NB4 (cell line): ENCODE measurements around the gene ABCC8.

Experiments
- DNase-seq: peaks from one replicate; pipeline ENCODE4 v3.0.0; 2010; ENCODE audit warnings: low read depth
- H3K4me3 ChIP-seq: one replicate; pipeline ENCODE4 v1.5.1; 2011; ENCODE audit warnings: mild to moderate bottlenecking, low read depth, low read length, moderate library complexity
- CTCF ChIP-seq: IDR thresholded peaks from one replicate; pipeline ENCODE4 v1.5.1; 2012; ENCODE audit warnings: low read depth, low read length
- MAX ChIP-seq: IDR thresholded peaks from 2 replicates; pipeline ENCODE4 v1.6.1; 2011; ENCODE audit warnings: low read depth, low read length
- MYC ChIP-seq: IDR thresholded peaks from 2 replicates; pipeline ENCODE4 v1.6.1; 2011; ENCODE audit warnings: low read depth, low read length
- POLR2A ChIP-seq: IDR thresholded peaks from 2 replicates; pipeline ENCODE4 v1.6.1; 2011; ENCODE audit warnings: mild to moderate bottlenecking; ENCODE audit not compliant: insufficient read length; ENCODE audit errors: extremely low read depth

Gene ABCC8

GRCh38 chr11:17403980-17404759 lies 72.5 kb downstream of the ABCC8 start:
- peak; percentile 36 for DNase-seq
- no peak for TF ChIP-seq MYC
- TF ChIP-seq CTCF: no peak
- no peak for TF ChIP-seq MAX
- no peak for TF ChIP-seq POLR2A
- H3K4me3 ChIP-seq: no peak overlapping the region

GRCh38 chr11:17402486-17402885 lies 74.2 kb downstream of the ABCC8 start:
- DNase-seq: no peak
- TF ChIP-seq CTCF: no peak
- TF ChIP-seq MAX: no peak
- TF ChIP-seq MYC: no peak
- no peak for TF ChIP-seq POLR2A
- H3K4me3 ChIP-seq: no peak overlapping the region

GRCh38 chr11:17401841-17402240 lies 74.8 kb downstream of the ABCC8 start:
- H3K4me3 ChIP-seq: no peak overlapping the region
- no peak for TF ChIP-seq MAX
- no peak for TF ChIP-seq CTCF
- no peak for TF ChIP-seq POLR2A
- TF ChIP-seq MYC: no peak
- no peak for DNase-seq

- H3K4me3 ChIP-seq: no peak overlapping the region
- no peak for TF ChIP-seq MYC
- TF ChIP-seq CTCF: no peak
- DNase-seq: no peak
These were observed 75.3 kb downstream of the ABCC8 start for GRCh38 chr11:17401316-17401715.

- DNase-seq: no peak
- H3K4me3 ChIP-seq: no peak overlapping the region
- TF ChIP-seq MYC (no peak), POLR2A (no peak), MAX (no peak), CTCF (no peak)
These were observed 76.4 kb downstream of the ABCC8 start for GRCh38 chr11:17400048-17400775.
